ENCODE results near the gene GPC6.
A peak's percentile ranks its signal among the peaks of the same experiment; 100 is the strongest.

GPC6 gene

DNA sequence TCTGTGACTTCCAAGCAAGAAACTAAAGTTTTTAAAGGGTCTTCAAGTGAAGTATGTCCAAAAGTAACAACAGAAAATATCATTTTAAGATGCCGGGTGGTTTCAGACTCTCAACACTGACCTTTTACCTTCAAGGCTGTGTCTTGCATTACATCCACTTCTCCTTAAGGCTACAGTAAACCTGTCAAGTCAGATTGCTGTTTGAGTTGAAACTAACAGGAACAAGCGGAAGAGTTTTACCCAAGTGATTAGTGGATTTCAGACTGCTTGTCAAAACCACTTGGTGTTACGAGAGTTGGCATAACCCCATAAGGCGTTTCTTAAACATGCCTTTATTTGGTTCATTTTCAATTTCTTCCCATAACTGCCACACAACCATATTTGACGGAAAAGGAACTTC lies 969.8 kb downstream of the GPC6 start:
- Histone ChIP-seq H2BK12ac (ENCODE audit: low read length in 2 of 2) (no peak overlapping the region), H3K27ac (ENCODE audit: low read length, poor library complexity, severe bottlenecking) (no peak overlapping the region), H3K14ac (ENCODE audit: low read length in 2 of 2) (no peak overlapping the region), H3K23ac (ENCODE audit: low read length in 2 of 2) (no peak overlapping the region), H3K4me2 (ENCODE audit: low read length, poor library complexity, severe bottlenecking) (no peak overlapping the region), H3K27me3 (ENCODE audit: control insufficient read depth in 1 of 2, insufficient read depth in 1 of 2, low read length in 2 of 2) (no peaks in the 10 kb centered on the region), H2AK5ac (ENCODE audit: low read length, severe bottlenecking) (peak overlapping the region; percentile 94), H4K8ac (ENCODE audit: low read length) (no peak overlapping the region), H3K36me3 (ENCODE audit: control insufficient read depth in 1 of 2, insufficient read depth in 2 of 2, low read depth in 1 of 2, low read length in 2 of 2) (no peaks in the 10 kb centered on the region), H3K18ac (ENCODE audit: low read depth in 1 of 2, low read length in 2 of 2) (no peak overlapping the region), H3K4me3 (ENCODE audit: insufficient read depth in 1 of 2, low read depth in 1 of 2, low read length in 2 of 2) (no peak overlapping the region), H2AFZ (ENCODE audit: low read depth, low read length) (no peak overlapping the region), H2BK15ac (ENCODE audit: low read depth, poor library complexity, severe bottlenecking) (no peak overlapping the region), H2BK5ac (ENCODE audit: low read depth, low read length, poor library complexity, severe bottlenecking) (no peak overlapping the region), H3K4ac (ENCODE audit: low read depth in 1 of 2, low read length in 2 of 2) (no peak overlapping the region), H3K9me3 (ENCODE audit: control insufficient read depth, low read length) (no peaks in the 10 kb centered on the region), H3K4me1 (ENCODE audit: control insufficient read depth, insufficient read depth, low read depth, low read length) (peaks cover 4% of the 10 kb centered on the region), H2BK120ac (ENCODE audit: low read depth, low read length) (no peak overlapping the region), H4K91ac (ENCODE audit: low read length) (no peak overlapping the region), H3K79me1 (replicated peaks; ENCODE audit: low read length, poor library complexity, severe bottlenecking) (no peaks in the 10 kb centered on the region), H3K9ac (ENCODE audit: low read length) (no peak overlapping the region)
- 37% methylated on average over 4 of the region's 5 CpGs for WGBS
- no peak for DNase-seq

DNA sequence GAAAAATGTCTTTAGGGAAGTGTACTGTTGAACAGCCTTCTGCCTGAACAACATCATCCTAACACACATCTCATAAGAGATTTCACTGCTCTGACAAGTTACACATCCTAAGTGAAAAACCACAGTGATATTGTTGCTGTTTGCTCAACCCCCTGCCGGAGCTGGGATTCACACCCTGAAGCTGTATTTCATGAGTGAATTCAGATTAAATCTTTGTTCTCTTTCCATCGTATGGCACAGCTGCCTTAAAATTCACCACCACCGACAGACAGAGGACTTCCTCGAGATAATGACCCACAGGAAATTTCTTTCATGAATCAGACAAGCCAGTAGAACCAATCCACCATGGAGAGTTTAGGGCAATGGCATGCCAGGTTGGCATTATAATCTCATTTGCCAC lies 972.1 kb downstream of the GPC6 start:
- peak overlapping the region in 1 of 2 experiments; percentile 1 for H3K18ac ChIP-seq (ENCODE audit: low read depth in 1 of 2, low read length in 2 of 2)
- no peak for DNase-seq

DNA sequence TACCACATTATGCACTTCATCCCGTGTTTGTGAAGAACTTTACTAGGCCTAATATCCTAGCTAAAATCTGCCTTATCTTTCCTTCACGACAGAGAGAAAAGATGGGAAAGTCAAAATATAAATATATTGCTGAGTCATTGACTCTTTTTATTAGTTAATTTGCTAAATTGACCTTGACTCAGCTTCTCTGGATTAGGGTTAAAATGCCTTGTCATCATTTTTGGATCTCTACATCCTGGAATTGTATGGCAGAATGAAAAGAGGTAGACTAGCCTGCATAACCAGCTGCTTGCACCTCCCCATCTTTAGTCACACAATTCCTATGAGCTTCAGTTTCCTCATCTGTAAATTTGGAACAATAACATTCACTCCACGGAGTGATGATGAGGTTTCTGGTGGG lies 972.5 kb downstream of the GPC6 start:
- Histone ChIP-seq H3K14ac (ENCODE audit: low read length in 2 of 2) (no peak overlapping the region), H3K23ac (ENCODE audit: low read length in 2 of 2) (no peak overlapping the region), H3K27me3 (ENCODE audit: control insufficient read depth in 1 of 2, insufficient read depth in 1 of 2, low read length in 2 of 2) (no peaks in the 10 kb centered on the region), H3K4me2 (ENCODE audit: low read length, poor library complexity, severe bottlenecking) (no peak overlapping the region), H3K18ac (ENCODE audit: low read depth in 1 of 2, low read length in 2 of 2) (peak overlapping the region in 1 of 2 experiments; percentile 26), H3K36me3 (ENCODE audit: control insufficient read depth in 1 of 2, insufficient read depth in 2 of 2, low read depth in 1 of 2, low read length in 2 of 2) (no peaks in the 10 kb centered on the region), H3K4me3 (ENCODE audit: insufficient read depth in 1 of 2, low read depth in 1 of 2, low read length in 2 of 2) (no peak overlapping the region), H3K27ac (ENCODE audit: low read length, poor library complexity, severe bottlenecking) (peak overlapping the region; percentile 41), H3K4me1 (ENCODE audit: control insufficient read depth, insufficient read depth, low read depth, low read length) (peaks cover 4% of the 10 kb centered on the region), H4K8ac (ENCODE audit: low read length) (no peak overlapping the region), H3K9me3 (ENCODE audit: control insufficient read depth, low read length) (no peaks in the 10 kb centered on the region), H2AFZ (ENCODE audit: low read depth, low read length) (no peak overlapping the region), H2BK120ac (ENCODE audit: low read depth, low read length) (no peak overlapping the region), H3K9ac (ENCODE audit: low read length) (no peak overlapping the region), H2AK5ac (ENCODE audit: low read length, severe bottlenecking) (peak overlapping the region; percentile 26), H3K79me1 (replicated peaks; ENCODE audit: low read length, poor library complexity, severe bottlenecking) (no peaks in the 10 kb centered on the region), H2BK5ac (ENCODE audit: low read depth, low read length, poor library complexity, severe bottlenecking) (no peak overlapping the region), H4K91ac (ENCODE audit: low read length) (no peak overlapping the region), H2BK15ac (ENCODE audit: low read depth, poor library complexity, severe bottlenecking) (no peak overlapping the region), H2BK12ac (ENCODE audit: low read length in 2 of 2) (peak overlapping the region in 1 of 2 experiments; percentile 19), H3K4ac (ENCODE audit: low read depth in 1 of 2, low read length in 2 of 2) (no peak overlapping the region)
- 92% methylated on average over 1 of the region's 3 CpGs for WGBS
- no peak for DNase-seq

More for the DNA sequence above, 972.1 kb downstream of the GPC6 start:
- Histone ChIP-seq H2AFZ (ENCODE audit: low read depth, low read length) (no peak overlapping the region), H3K4me2 (ENCODE audit: low read length, poor library complexity, severe bottlenecking) (no peak overlapping the region), H3K23ac (ENCODE audit: low read length in 2 of 2) (no peak overlapping the region), H3K9ac (ENCODE audit: low read length) (no peak overlapping the region), H2AK5ac (ENCODE audit: low read length, severe bottlenecking) (no peak overlapping the region), H4K8ac (ENCODE audit: low read length) (no peak overlapping the region), H2BK120ac (ENCODE audit: low read depth, low read length) (no peak overlapping the region), H2BK5ac (ENCODE audit: low read depth, low read length, poor library complexity, severe bottlenecking) (no peak overlapping the region), H3K36me3 (ENCODE audit: control insufficient read depth in 1 of 2, insufficient read depth in 2 of 2, low read depth in 1 of 2, low read length in 2 of 2) (no peaks in the 10 kb centered on the region), H3K4me1 (ENCODE audit: control insufficient read depth, insufficient read depth, low read depth, low read length) (peaks cover 4% of the 10 kb centered on the region), H3K27me3 (ENCODE audit: control insufficient read depth in 1 of 2, insufficient read depth in 1 of 2, low read length in 2 of 2) (no peaks in the 10 kb centered on the region), H2BK15ac (ENCODE audit: low read depth, poor library complexity, severe bottlenecking) (no peak overlapping the region), H3K9me3 (ENCODE audit: control insufficient read depth, low read length) (no peaks in the 10 kb centered on the region), H4K91ac (ENCODE audit: low read length) (no peak overlapping the region), H3K4me3 (ENCODE audit: insufficient read depth in 1 of 2, low read depth in 1 of 2, low read length in 2 of 2) (no peak overlapping the region), H3K14ac (ENCODE audit: low read length in 2 of 2) (no peak overlapping the region), H3K4ac (ENCODE audit: low read depth in 1 of 2, low read length in 2 of 2) (no peak overlapping the region), H3K27ac (ENCODE audit: low read length, poor library complexity, severe bottlenecking) (peak overlapping the region; percentile 41), H2BK12ac (ENCODE audit: low read length in 2 of 2) (no peak overlapping the region), H3K79me1 (replicated peaks; ENCODE audit: low read length, poor library complexity, severe bottlenecking) (no peaks in the 10 kb centered on the region)
- WGBS = 73% methylated on average over 4 of the region's 4 CpGs

DNA sequence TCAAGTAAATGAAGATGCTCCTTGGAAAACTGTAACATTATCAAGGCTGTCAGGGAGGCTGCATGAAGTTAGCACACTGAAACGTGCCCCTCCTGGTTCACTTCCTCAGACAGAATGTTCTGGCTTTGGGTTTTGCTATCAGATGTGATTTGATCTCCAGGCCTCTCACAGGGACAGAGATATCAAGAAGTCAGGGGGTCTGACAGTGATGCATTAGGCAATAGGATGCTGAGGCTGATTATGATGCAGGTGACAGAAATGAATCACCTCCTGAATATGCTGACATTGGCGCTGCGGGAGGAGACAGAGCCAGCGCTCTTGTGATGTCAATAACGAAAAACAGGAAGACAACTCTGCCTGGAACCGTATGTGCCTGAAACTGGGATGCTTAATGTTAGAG lies 974.4 kb downstream of the GPC6 start:
- Histone ChIP-seq H3K23ac (ENCODE audit: low read length in 2 of 2) (no peak overlapping the region), H3K79me1 (replicated peaks; ENCODE audit: low read length, poor library complexity, severe bottlenecking) (no peaks in the 10 kb centered on the region), H2AK5ac (ENCODE audit: low read length, severe bottlenecking) (peak overlapping the region; percentile 91), H3K4me1 (ENCODE audit: control insufficient read depth, insufficient read depth, low read depth, low read length) (peaks cover 4% of the 10 kb centered on the region), H4K91ac (ENCODE audit: low read length) (peak overlapping the region; percentile 50), H3K4me3 (ENCODE audit: insufficient read depth in 1 of 2, low read depth in 1 of 2, low read length in 2 of 2) (no peak overlapping the region), H3K9me3 (ENCODE audit: control insufficient read depth, low read length) (no peaks in the 10 kb centered on the region), H3K27me3 (ENCODE audit: control insufficient read depth in 1 of 2, insufficient read depth in 1 of 2, low read length in 2 of 2) (no peaks in the 10 kb centered on the region), H3K9ac (ENCODE audit: low read length) (no peak overlapping the region), H3K4ac (ENCODE audit: low read depth in 1 of 2, low read length in 2 of 2) (no peak overlapping the region), H2AFZ (ENCODE audit: low read depth, low read length) (no peak overlapping the region), H3K14ac (ENCODE audit: low read length in 2 of 2) (no peak overlapping the region), H2BK120ac (ENCODE audit: low read depth, low read length) (no peak overlapping the region), H3K27ac (ENCODE audit: low read length, poor library complexity, severe bottlenecking) (no peak overlapping the region), H2BK5ac (ENCODE audit: low read depth, low read length, poor library complexity, severe bottlenecking) (no peak overlapping the region), H2BK12ac (ENCODE audit: low read length in 2 of 2) (peak overlapping the region in 1 of 2 experiments; percentile 66), H3K4me2 (ENCODE audit: low read length, poor library complexity, severe bottlenecking) (no peak overlapping the region), H3K18ac (ENCODE audit: low read depth in 1 of 2, low read length in 2 of 2) (peak overlapping the region in 1 of 2 experiments; percentile 12), H2BK15ac (ENCODE audit: low read depth, poor library complexity, severe bottlenecking) (no peak overlapping the region), H3K36me3 (ENCODE audit: control insufficient read depth in 1 of 2, insufficient read depth in 2 of 2, low read depth in 1 of 2, low read length in 2 of 2) (no peaks in the 10 kb centered on the region), H4K8ac (ENCODE audit: low read length) (peak overlapping the region; percentile 37)
- WGBS = 78% methylated on average over 5 of the region's 6 CpGs
- no peak for DNase-seq

Measured in mesenchymal stem cell (in vitro differentiated cells and primary cell).